Posterior vena cava (tissue), 2 donors: Measurements from ENCODE around the gene USP35. TPM values are rescaled to one million over a fixed set of nuclear protein-coding genes. Genes with fewer than 3 reads are reported as not detected.
"Not testable (repeated sequence)": the region's sequence is repeated elsewhere in the genome, so short reads cannot be mapped to it uniquely, and the experiment has no call there.

Experiments
- DNase-seq: peaks from one replicate; pipeline ENCODE4 v3.0.0-alpha.2; 2020; ENCODE audit warnings: low spot score
- intact Hi-C, 2 donors: fragments of 100-400 bp; cut with DNase I; formaldehyde crosslinking; loops; one replicate each; pipeline versions ENCODE4 v1.14.1 to v1.14.2; 2022 to 2023
- total RNA-seq, 2 donors: library from RNA; stranded (reverse); fragmentation: NEBNext Ultra II Directional; extraction: Animal tissue kit (Norgen Biotek cat#: 25700); gene quantifications; one replicate each; pipeline ENCODE4 v1.2.1, GENCODE V29; 2021
- donor health status: DM: yes; HTN: yes; CAD: no.
- donor health status: DM: yes; HTN: yes; CAD: no.

The USP35 gene
- total RNA-seq, 2 donors from 2014 or later, result 12.8 to 14.1 TPM

DNA sequence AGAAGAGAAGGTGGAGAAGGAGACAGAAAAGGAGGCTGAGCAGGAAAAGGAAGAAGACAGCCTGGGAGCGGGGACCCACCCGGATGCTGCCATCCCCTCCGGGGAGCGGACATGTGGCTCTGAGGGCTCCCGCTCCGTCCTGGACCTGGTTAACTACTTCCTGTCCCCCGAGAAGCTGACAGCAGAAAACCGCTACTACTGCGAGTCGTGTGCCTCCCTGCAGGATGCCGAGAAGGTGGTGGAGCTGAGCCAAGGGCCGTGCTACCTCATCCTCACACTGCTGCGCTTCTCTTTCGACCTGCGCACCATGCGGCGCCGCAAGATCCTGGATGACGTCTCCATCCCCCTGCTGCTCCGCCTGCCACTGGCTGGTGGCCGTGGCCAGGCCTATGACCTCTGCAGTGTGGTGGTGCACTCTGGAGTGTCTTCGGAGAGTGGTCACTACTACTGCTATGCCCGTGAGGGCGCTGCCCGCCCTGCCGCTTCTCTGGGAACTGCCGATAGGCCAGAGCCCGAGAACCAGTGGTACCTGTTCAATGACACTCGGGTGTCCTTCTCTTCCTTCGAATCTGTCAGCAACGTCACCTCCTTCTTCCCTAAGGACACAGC is 21.4 kb downstream of the USP35 start:
- intact Hi-C loops, result no loop called here
- DNase-seq, result no peak

DNA sequence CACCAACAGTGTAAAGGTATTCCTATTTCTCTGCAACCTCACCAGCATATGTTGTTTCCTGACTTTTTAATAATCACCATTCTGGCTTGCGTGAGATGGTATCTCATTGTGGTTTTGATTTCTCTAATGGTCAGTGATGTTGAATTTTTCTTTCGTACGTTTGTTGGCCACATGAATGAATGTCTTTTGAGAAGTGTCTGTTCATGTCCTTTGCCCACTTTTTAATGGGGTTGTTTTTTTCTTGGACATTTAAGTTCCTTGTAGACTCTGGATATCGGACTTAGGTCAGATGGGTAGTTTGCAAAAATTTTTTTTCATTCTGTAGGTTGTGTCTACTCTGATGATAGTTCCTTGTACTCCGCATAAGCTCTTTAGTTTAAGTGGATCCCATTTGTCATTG is 22.8 kb downstream of the USP35 start:
- intact Hi-C loops, result no loop called here

DNA sequence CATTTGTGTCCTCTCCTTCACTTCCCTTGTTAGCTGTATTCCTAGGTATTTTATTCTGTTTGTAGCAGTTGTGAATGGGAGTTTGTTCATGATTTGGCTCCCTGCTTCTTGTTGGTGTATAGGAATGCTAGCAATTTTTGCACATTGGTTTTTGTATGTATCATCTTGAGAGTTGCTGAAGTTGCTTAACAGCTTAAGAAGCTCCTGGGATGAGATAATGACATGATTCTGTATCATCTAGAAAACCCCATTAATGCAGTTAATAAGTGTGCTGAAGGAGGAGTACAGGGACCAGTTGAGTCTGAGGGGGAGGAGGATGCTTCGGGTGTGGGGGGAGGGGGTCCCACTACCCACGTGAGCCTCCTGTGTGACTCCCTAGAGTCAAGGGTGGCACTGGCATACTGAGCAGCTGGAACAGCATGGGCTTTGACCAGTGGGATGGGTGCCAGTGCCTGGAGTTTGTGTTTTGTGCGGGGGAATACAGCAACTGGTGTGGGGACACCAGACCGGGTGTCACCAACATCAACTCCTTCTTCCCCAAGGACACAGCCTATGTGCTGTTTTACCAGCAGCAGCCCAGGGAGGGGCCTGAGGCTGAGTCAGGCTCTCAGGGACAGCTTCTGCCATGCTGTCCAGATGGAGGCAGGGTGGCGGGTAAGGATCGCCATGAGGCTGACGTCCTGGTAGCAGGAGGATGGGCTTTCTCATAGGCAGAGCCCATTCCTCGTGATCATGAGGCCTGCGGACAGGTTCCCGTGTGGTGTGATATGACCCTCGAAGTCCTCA is 24.1 kb downstream of the USP35 start:
- no peak for DNase-seq

More for the DNA sequence above, 22.8 kb downstream of the USP35 start:
- no peak for DNase-seq

DNA sequence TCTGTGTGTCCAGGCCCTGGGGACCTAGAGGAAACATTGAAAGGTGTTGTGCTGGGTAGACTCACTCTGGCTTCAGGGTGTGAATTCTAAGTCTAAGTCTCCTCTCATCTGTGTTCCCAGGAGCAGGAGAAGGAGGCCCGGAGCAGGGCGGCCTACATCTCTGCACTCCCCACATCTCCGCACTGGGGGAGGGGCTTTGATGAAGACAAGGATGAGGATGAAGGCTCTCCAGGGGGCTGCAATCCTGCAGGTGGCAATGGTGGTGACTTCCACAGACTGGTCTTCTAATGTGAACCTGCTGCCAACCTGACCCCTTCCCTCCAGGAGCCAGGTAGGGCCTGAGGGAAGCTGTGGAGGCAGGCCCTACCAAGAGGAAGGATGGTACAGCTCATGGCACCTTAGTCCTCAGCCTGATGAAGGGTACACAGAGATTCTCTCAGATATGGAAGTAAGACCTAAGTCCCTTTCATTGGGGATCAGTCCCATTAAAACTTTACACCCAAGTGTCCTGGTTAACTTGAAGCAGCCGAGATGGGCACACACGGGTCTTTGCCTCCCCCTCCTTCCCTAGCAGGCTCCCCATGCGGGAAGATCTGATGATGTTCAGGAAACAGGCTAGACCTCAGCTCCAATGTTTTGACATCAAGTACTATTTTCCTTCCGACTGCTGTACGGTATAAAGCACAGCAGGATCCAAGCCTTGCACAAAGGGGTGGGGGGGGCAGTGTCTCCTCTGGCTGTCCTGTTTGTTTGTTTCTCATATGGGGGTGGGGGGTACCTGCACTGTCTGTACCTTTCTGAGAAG is 25.0 kb downstream of the USP35 start:
- no peak for DNase-seq
- intact Hi-C loops, result no loop called here

More for the DNA sequence above, 24.1 kb downstream of the USP35 start:
- intact Hi-C loops, result no loop called here

DNA sequence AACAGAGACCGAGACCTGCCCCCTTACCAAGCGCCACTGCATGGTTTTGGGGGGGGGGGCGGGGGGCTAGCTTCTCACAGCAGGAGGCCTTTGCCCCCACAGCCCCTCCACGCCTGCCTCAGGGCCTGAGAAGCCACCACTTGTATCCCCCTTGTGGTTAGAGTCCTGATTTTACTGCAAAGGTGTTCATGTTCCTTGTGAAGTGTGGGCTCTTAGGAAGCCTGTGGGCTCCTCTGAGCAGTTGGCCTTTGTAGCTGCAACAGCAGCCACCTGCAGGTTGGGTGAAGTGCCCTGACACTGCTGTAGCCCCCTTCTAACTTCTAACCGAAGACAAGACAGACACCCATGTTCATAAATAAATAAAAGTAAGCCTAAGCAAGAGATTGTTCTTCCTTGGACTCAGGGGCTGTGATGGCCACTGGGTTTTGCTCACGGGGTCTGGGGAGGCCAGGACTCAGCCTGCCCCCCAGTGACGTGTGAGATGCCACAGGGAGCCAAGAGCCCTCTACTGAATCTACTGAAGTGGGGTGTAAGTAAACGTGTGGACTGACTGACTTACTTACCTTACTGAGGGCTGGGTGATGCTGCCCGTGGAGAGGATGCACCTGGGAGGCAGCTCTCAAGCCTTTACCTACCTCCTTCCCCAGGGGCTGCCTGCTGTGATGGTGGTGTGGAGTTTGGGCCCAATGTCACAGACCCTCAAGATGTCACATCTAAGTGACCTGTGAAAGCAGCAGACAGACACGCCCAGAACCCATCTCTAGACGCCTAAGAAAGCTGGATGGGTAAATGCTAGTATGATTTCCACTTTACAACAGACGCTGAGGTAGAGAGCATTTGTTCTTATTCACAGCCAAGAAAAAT is 25.8 kb downstream of the USP35 start:
- no peak for DNase-seq
- intact Hi-C loops, result no loop called here

DNA sequence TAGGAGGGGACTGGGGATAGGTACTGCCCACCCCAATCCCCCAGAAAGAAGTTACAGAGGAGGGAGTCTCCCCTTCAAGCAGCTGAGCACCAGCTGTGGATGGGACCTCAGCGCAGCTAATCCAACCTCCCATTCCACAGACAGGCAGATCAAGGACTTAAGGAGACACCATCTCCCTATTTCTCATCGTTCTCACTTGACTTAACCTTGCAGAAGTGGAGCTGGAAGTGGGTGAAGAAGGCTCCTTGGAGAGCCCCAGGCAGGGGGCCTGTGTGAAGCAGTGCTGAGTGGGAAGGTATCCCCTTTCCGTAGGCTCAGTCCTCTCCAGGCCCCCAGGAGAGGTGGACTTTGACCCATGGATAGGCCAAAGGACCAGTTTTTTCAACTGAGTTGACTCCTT is 27.3 kb downstream of the USP35 start:
- no peak for DNase-seq
- intact Hi-C loops, result no loop called here

DNA sequence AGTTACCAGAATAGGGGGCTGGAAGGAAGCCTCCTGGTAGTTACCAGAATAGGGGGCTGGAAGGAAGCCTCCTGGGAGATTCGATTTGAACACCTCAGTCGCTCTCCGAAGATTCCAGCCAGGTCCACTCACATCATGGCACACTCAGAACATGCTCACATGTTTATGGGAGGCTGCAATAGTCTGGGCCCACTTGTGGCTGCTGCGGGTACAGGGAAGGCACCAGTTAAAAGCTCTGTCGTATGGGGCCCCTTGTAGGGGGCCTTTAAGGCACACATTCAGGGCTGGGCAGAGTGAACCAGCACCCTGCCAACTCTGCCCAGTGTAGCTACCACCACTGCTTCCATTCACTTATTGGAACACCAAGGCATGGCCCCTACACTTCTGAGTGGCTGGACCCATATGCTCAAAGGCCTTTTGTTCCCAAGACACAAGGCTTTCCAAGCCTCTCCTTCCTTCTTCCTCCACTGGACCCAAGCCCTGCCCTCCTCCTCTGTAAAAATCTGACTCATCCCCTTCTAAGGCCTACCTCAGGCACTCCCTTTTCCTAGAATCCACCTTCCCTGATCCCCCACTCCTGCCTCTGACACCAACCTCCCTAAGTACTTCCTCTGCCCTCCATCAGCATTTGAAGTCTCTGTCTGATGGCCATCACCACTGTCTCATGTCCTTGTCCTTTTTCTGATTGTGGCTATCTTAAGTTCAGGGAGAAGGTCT is 28.0 kb downstream of the USP35 start:
- intact Hi-C loops, result no loop called here
- no peak for DNase-seq

DNA sequence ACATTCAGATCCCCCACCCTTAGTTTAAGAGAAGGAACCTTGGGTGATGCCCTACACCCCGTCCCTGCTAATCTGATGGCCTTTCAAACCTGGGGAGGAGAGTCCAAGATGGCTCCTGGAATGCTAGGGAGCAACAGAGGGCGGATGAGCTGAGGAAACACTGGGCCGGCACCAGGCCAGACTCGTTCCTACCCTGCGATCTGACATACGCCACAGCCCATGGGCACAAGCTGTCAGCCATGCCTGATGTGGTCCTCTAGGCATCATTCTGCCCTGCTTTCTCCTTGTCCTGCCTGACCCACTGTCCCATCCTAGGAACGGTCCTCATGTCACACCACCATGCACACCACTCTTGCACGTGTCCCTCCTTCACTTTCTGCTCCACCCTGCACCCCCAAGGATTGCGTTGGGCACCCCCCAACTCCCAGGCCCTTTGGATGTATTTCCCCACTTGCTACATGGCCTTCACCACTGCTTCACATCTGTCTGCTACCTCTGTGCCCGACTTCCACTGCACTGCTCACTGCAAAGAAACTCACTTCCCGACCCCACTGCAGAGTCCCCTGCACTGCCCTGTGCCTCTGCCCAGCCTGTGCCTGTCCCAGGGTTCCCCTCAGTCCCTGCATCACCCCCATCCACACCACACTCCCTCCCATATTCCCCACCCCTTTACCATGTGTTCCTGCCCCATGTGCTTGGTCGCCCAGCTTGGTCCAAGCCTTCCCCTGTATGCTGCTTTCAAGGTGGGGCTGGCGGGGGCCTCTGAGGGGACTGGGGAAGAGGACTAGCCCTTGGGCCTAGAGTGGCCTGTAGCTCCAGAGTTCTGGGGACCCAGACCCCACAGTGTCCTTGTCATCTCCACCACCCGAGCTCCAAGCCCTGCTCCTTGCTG is 29.2 kb downstream of the USP35 start:
- intact Hi-C loops, result no loop called here
- no peak for DNase-seq

DNA sequence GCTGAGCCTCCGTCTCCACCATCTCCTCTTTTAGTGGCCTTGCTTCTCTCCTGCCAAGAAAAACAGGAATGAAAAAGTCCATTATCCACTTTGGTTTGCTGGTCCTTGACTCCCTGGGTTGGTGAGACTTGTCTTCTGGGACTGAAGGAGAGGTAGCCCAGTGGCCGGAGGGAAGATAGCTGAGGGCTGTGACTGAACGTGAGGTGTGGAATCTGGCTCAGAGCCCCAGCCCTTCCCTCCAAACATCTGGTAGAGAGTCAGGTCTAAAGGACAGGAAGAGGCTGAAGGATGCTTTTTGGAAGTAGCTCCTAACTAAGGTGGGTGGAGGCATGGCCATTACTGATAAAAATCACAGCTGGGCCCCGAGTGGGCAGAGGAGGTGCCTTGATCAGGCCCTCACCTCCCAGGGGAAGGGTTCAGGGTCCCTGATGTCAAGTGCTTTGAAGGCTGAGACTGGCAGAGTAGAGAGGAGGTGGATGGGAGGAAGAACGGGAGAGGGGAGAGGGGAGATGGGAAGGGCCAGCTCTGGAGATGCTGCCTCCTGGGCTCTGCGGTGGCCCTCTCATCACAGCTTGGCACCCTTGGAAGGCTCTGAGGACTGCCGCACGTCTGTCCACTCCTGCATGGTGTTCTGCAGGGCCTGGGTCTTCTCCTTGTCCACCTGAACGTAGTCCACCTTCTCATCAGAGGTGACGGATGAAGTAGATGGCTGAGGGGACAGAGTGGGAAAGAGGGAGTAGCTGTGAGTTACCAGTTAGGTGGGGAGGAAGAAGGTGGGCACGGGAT is 30.2 kb downstream of the USP35 start:
- no peak for DNase-seq
- intact Hi-C loops, result no loop called here

DNA sequence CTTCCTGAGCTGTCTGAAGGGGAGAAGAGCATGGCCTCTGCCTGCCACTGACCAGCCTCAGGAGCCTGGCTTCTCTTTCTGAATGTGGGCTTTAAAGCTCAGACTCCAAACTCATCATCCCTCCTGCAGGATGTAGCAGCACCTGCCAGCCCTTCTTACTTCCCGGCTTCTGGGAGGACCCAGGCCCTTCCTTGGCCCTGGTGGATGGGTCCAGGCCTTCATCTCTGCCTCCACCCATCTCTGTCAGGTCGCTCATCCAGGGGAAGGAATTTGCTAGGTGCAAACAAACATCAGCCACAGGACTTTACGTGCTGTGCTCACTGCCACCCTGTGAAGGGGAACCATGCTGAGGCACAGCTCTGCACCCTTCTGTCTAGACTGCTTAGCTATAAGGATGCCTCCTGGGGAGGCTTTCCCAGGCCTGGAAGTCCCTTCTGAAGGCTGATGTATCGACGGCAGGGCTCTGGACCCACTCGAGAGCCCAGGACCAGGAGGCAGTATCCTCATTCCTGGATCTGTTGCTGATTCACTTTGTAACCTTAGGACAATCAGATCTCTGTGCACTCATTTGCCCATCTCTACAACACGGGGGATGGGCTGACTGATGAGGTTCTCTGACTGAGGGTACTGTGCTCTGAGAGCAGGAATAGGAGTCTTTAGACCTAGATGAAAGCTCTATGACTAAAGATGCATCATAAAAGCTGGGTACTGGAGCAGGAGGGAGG is 30.9 kb downstream of the USP35 start:
- intact Hi-C loops, result loop anchor here in 1 of 2 donors (10.0 kb wide), 1 partner anchor 345 kb away; no protein-coding TSS in a partner anchor

DNA sequence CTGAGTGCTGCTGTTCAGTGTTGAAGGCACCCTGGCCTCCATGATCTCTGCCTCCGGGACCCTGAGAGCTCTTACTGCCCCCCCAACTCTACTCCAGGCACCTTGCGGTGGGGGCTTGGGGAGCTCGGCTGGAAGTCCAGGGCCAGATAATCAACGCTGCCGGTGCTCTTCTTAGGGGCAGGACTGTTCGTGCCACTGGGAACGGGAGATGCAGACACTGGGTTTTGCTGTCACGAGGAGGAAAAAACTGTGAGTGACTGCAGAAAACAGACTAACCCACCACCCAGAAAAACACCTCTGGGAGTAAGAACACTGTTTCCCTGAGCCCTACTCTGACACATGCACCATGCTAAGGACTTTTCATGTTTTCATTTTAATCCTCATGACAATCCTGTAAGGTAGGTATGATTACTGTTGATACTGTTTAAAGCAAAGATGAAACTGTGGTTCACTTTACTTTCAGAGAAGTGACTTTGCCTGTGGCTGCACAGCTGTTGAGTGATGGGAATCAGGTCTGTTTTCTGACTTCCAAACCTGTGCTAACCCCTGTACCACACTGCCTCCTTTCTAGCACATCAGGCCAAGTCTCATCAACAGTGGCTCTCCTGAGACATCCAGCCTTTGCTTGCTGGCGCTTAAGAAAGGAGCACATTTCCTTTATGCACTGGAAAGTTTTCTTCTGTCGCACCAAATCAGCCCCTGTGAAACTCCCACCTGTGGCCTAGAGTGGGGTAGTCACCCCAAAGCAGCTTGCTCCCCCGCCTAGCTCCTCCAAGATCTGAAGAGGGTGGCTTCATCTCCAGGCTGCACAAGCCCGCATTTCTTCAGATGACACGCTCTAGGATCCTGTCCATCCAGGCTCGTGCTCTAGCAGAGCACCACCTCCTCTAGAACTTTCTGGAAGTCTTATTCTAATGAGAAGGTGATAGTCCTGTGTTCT is 31.8 kb downstream of the USP35 start:
- DNase-seq, result no peak

More for the DNA sequence above, 30.9 kb downstream of the USP35 start:
- DNase-seq, result no peak

DNA sequence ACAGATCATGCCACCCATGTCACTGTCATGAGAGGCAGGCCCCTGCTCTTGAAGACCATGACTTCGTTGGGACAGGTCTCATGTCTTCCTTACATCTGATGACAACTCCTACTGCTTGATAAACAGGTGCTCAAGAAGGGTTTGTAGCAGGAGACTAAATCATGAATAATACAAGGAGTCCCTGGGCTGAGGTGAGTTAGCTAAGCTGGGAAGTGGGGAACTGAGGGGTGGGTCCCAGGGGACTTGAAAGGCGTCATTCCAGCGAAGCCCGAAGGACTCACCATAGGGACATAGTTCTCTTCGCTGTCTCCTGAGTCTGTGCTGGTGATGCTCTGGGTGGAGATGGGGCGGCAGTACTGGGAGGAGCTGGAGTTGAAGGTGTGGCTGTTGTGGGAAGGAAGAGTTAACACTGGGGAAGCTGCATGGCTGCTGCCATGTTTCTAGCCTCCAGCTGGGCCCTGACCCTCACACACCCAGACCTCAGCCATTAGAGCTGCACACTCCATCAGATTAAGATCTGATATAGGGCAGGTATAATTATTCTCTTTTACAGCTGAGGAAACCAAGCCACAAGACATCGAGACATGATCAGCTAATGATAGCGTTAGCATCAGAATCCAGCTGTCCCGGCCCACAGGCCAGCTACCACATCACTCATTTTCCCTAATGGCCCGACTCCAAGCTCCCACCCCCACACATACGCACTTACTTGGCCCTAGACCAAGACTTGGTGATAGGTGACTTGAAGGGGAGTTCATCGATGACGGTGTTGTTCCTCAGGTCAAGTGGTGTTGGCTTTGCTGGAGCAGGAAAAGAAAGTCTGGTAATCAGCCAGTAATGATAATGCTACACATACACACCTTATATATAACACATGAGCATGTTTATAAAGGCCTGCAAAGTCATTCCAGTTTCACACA is 32.9 kb downstream of the USP35 start:
- intact Hi-C loops, result loop anchor here in 1 of 2 donors (10.0 kb wide), 1 partner anchor 343 kb away; no protein-coding TSS in a partner anchor
- DNase-seq, result no peak

More for the DNA sequence above, 31.8 kb downstream of the USP35 start:
- intact Hi-C loops, result loop anchor here in 1 of 2 donors (10.0 kb wide), 1 partner anchor 344 kb away; no protein-coding TSS in a partner anchor

DNA sequence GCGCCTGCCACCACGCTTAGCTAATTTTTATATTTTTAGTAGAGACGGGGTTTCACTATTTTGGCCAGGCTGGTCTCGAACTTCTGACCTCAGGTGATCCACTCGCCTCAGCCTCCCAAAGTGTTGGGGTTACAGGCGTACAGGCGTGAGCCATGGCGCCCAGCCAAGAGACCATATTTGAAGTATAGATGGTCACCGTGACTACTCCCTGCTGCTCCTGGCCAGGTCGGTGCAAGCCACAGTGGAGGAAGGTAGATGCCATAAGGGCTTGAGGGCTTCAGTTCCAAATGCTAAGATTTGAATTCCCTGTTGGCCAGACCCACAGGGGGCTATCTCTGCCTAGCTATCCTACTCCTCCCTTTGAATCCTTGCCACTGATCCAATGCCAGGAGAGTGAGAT is 34.0 kb downstream of the USP35 start:
- intact Hi-C loops, result loop anchor here in 1 of 2 donors (10.0 kb wide), 1 partner anchor 342 kb away; no protein-coding TSS in a partner anchor
- not testable (repeated sequence) for DNase-seq
